ENCODE measurements around the gene ZNF697. TPM values are rescaled to one million over a fixed set of nuclear protein-coding genes. Genes with fewer than 3 reads are reported as not detected.

The ZNF697 gene
- total RNA-seq, 4 donors from 2014 or later, result 1.00 to 5.6 (median 2.9) TPM

DNA sequence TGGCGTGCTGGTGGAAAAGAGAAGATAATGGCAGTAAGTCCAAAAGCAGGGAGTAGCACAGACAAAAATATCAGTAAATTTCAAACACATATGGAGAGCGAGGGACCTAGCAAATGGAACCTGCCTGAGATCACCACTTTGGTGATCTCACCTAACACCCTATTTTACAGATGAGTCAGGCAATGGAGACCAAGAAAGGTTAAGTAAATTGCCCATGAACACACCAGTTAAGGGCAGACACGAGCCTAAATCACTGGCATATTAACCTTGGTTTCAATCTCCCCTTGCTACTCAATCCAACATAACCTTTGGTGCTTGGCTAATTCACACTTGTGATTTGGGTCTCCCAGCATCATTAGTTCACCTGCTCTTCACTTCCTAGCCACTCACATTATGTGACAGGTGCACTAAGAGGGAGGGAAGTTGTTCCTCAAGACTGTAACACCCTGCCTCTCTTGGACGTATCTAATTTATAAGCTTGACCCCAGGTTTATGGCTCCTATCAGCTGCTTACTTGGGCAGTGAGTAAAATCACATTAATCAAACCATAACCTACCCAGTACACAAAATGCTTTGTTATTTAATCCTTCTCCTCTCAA lies 11.5 kb downstream of the ZNF697 start:
- 74 to 75% methylated on average over 4 of the region's 4 CpGs for WGBS, 2 donors (ENCODE audit: low coverage in 1 of 2)
- no peaks in the 10 kb centered on the region for H3K27me3 ChIP-seq
- no peaks in the 10 kb centered on the region for H3K9me3 ChIP-seq
- H3K4me3 ChIP-seq, result no peak overlapping the region
- H3K36me3 ChIP-seq, result no peaks in the 10 kb centered on the region
- TF ChIP-seq, protein P1, sequence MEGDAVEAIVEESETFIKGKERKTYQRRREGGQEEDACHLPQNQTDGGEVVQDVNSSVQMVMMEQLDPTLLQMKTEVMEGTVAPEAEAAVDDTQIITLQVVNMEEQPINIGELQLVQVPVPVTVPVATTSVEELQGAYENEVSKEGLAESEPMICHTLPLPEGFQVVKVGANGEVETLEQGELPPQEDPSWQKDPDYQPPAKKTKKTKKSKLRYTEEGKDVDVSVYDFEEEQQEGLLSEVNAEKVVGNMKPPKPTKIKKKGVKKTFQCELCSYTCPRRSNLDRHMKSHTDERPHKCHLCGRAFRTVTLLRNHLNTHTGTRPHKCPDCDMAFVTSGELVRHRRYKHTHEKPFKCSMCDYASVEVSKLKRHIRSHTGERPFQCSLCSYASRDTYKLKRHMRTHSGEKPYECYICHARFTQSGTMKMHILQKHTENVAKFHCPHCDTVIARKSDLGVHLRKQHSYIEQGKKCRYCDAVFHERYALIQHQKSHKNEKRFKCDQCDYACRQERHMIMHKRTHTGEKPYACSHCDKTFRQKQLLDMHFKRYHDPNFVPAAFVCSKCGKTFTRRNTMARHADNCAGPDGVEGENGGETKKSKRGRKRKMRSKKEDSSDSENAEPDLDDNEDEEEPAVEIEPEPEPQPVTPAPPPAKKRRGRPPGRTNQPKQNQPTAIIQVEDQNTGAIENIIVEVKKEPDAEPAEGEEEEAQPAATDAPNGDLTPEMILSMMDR (IDR thresholded peaks at IDR 0.05), result no peak
- no peak for TF ChIP-seq POLR2A (IDR thresholded peaks at IDR 0.05)
- TF ChIP-seq POLR2AphosphoS5 (IDR thresholded peaks at IDR 0.05), result no peak
- no peak for TF ChIP-seq EP300 (IDR thresholded peaks at IDR 0.05; ENCODE audit: low read depth)
- intact Hi-C loops (cut with DNase I; ENCODE audit: low total_unique reads) (no loop called here), in situ Hi-C loops (cut with MboI; ENCODE audit: low pct_ligation_motif_present in 1 of 4, low pct_unique_long_range_greater_than_20kb in 1 of 4, low sequenced_read_pairs in 3 of 4) (no loop called here)
- peaks cover 2 to 17% (median 8%) of the 10 kb centered on the region in 4 donors for H3K4me1 ChIP-seq
- no peak overlapping the region for H3K27ac ChIP-seq
- no peak for DNase-seq

DNA sequence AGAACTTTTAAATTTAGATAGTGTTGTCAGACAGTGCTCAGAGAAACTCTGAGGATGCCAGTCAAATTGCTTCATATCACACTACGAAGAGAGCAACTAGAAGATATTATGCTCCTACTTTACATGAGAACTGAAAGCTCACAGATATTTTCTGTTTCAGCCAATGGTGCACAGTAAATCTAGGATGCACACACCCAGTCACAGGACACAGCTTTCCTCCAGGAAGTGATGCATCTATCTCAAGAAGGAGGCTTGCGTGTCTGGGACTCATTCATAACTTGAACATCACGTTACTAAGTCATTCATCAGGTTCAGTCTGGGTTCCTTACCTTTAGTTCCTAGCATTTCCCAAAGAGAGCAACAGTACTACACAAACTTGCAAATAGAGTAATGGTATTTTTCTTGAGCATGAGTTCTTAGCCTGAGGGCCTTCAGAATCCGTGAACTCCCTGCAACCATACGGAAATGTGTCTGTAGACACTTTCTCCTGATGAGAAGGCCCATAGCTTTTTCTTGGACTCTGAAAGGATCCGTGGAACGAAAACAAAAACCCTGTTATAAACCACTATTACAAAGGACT lies 12.2 kb downstream of the ZNF697 start:
- no peak overlapping the region for H3K27ac ChIP-seq
- TF ChIP-seq POLR2A (IDR thresholded peaks at IDR 0.05) (no peak), POLR2AphosphoS5 (IDR thresholded peaks at IDR 0.05) (no peak), EP300 (IDR thresholded peaks at IDR 0.05; ENCODE audit: low read depth) (no peak)
- TF ChIP-seq, protein P1 (IDR thresholded peaks at IDR 0.05), result no peak
- 87 to 89% methylated on average over 5 to 7 of the region's 7 CpGs for WGBS, 2 donors (ENCODE audit: low coverage in 1 of 2)

DNA sequence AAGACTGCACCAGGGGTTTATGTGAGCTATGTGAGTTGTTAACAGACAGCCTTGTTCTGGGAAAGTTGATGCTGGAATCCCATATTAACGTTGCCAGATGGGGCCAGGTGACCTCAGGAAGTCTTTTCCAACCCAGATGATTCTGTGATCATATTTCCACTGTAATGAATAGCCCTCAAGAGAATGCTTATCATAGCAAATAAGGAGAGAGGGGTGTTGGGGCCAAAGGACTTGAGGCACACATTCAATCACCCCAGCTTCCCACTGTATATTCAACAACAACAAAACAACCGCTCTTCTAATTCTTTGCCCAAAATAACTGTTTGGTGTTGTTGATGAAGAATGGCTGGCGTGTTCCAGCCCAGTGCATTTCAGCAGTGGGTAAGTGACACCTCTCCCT lies 14.1 kb downstream of the ZNF697 start:
- no peaks in the 10 kb centered on the region for H3K36me3 ChIP-seq
- 67 to 76% methylated on average over 2 to 3 of the region's 3 CpGs for WGBS, 2 donors (ENCODE audit: low coverage in 1 of 2)
- H3K27ac ChIP-seq, result no peak overlapping the region

More for the DNA sequence above, 12.2 kb downstream of the ZNF697 start:
- no peak for DNase-seq
- intact Hi-C loops (cut with DNase I; ENCODE audit: low total_unique reads), result no loop called here
- in situ Hi-C loops (cut with MboI; ENCODE audit: low pct_ligation_motif_present in 1 of 4, low pct_unique_long_range_greater_than_20kb in 1 of 4, low sequenced_read_pairs in 3 of 4), result no loop called here
- H3K36me3 ChIP-seq, result no peaks in the 10 kb centered on the region
- no peaks in the 10 kb centered on the region for H3K27me3 ChIP-seq
- H3K9me3 ChIP-seq, result no peaks in the 10 kb centered on the region
- H3K4me3 ChIP-seq, result no peak overlapping the region
- peaks cover 6 to 24% (median 14%) of the 10 kb centered on the region in 4 donors for H3K4me1 ChIP-seq

DNA sequence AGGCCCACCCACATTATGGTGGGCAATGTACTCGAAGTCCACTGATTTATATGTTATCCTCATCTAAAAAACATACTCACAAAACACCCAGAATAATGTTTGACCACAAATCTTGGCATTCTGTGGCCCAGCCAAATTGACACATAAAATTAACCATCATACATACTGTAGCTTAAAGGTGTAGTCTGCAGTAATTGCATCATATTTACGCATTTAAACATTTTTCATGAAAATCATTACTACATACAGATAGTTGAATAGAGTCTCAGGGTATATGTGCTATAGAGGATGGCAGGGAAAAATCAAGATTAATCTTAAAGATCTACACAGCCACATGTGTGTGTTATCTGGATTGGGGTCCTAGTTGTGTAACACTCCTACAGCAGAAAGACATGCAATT lies 14.5 kb downstream of the ZNF697 start:
- 83 to 89% methylated on average over 2 of the region's 2 CpGs for WGBS, 2 donors (ENCODE audit: low coverage in 1 of 2)
- no peaks in the 10 kb centered on the region for H3K9me3 ChIP-seq
- H3K4me3 ChIP-seq, result no peak overlapping the region
- H3K36me3 ChIP-seq, result no peaks in the 10 kb centered on the region
- no peaks in the 10 kb centered on the region for H3K27me3 ChIP-seq
- no peak overlapping the region for H3K27ac ChIP-seq
- in situ Hi-C loops (cut with MboI; ENCODE audit: low pct_ligation_motif_present in 1 of 4, low pct_unique_long_range_greater_than_20kb in 1 of 4, low sequenced_read_pairs in 3 of 4) (no loop called here), intact Hi-C loops (cut with DNase I; ENCODE audit: low total_unique reads) (no loop called here)
- DNase-seq, result no peak
- peaks cover 6 to 29% (median 16%) of the 10 kb centered on the region in 4 donors for H3K4me1 ChIP-seq
- TF ChIP-seq, protein P1 (IDR thresholded peaks at IDR 0.05), result no peak
- TF ChIP-seq POLR2A (IDR thresholded peaks at IDR 0.05) (no peak), POLR2AphosphoS5 (IDR thresholded peaks at IDR 0.05) (no peak), EP300 (IDR thresholded peaks at IDR 0.05; ENCODE audit: low read depth) (no peak)

More for the DNA sequence above, 14.1 kb downstream of the ZNF697 start:
- no peak overlapping the region for H3K4me3 ChIP-seq
- peaks cover 6 to 29% (median 16%) of the 10 kb centered on the region in 4 donors for H3K4me1 ChIP-seq
- intact Hi-C loops (cut with DNase I; ENCODE audit: low total_unique reads), result no loop called here
- no peak for TF ChIP-seq POLR2A (IDR thresholded peaks at IDR 0.05)
- TF ChIP-seq POLR2AphosphoS5 (IDR thresholded peaks at IDR 0.05), result no peak
- TF ChIP-seq EP300 (IDR thresholded peaks at IDR 0.05; ENCODE audit: low read depth), result no peak
- TF ChIP-seq, protein P1 (IDR thresholded peaks at IDR 0.05), result no peak
- DNase-seq, result no peak
- in situ Hi-C loops (cut with MboI; ENCODE audit: low pct_ligation_motif_present in 1 of 4, low pct_unique_long_range_greater_than_20kb in 1 of 4, low sequenced_read_pairs in 3 of 4), result no loop called here
- H3K27me3 ChIP-seq, result no peaks in the 10 kb centered on the region
- no peaks in the 10 kb centered on the region for H3K9me3 ChIP-seq

Data from transverse colon (tissue), 4 donors.